ACC112 (cell line): ENCODE data around the gene PBLD.

Source experiments
- H2AFZ ChIP-seq: fragments of 200-600 bp; sonication (generic); one replicate; pipeline ENCODE4 v1.6.0; 2017; ENCODE audit warnings: antibody characterized with exemption, low read length; ENCODE audit not compliant: unreplicated experiment
- H3K27ac ChIP-seq: fragments of 200-600 bp; sonication (generic); 2 replicates; pipeline ENCODE4 v1.5.1; 2014; ENCODE audit warnings: low read depth, mild to moderate bottlenecking, antibody characterized with exemption, low read length, moderate library complexity
- H3K27me3 ChIP-seq: fragments of 200-600 bp; sonication (generic); 2 replicates; pipeline ENCODE4 v1.6.1; 2014; ENCODE audit warnings: mild to moderate bottlenecking, antibody characterized with exemption, low read length, moderate library complexity, mixed read lengths; ENCODE audit not compliant: insufficient read depth
- H3K36me3 ChIP-seq: fragments of 200-600 bp; sonication (generic); 2 replicates; pipeline ENCODE4 v1.6.1; 2016; ENCODE audit warnings: mild to moderate bottlenecking, antibody characterized with exemption, low read length, moderate library complexity, mixed read lengths; ENCODE audit not compliant: insufficient read depth
- H3K4me1 ChIP-seq: fragments of 200-600 bp; sonication (generic); one replicate; pipeline ENCODE4 v1.6.1; 2016; ENCODE audit warnings: low read length, mixed read lengths; ENCODE audit not compliant: insufficient read depth, unreplicated experiment, control insufficient read depth
- H3K4me3 ChIP-seq: fragments of 200-600 bp; sonication (generic); 2 replicates; pipeline ENCODE4 v1.5.1; 2014; ENCODE audit warnings: mild to moderate bottlenecking, low read depth, low read length
- H3K79me2 ChIP-seq: fragments of 200-600 bp; sonication (generic); one replicate; pipeline ENCODE4 v1.6.0; 2016; ENCODE audit warnings: low read length; ENCODE audit not compliant: control insufficient read depth, unreplicated experiment, insufficient read depth

PBLD gene

DNA sequence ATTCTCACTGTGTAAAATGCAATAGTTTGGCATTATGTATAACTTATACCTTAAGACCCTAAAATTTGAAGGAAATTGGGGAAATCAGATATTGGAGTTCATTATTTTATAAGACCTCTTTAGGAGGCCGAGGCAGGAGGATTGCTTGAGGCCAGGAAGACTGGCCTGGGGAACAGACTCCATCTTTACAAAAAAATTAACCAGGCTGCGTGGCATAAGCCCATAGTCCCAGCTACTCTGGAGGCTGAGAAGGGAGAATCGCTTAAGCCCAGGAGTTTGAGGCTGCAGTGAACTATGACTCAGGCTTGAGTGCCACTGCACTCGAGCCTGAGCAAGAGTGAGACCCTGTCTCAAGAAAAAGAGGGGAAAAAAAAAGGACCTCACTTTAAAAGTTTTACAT, 14.0 kb upstream of the PBLD start:
- Histone ChIP-seq H3K27ac (no peak overlapping the region), H3K4me3 (no peak overlapping the region), H3K79me2 (peaks cover 14% of the 10 kb centered on the region), H3K36me3 (peaks cover 28% of the 10 kb centered on the region), H2AFZ (no peak overlapping the region), H3K4me1 (peaks cover 6% of the 10 kb centered on the region), H3K27me3 (no peaks in the 10 kb centered on the region)

- no peak overlapping the region for H2AFZ ChIP-seq
- no peak overlapping the region; the same call in 1 of the 2 replicates for H3K27ac ChIP-seq
- peaks cover 6% of the 10 kb centered on the region for H3K4me1 ChIP-seq
- peaks cover 38% of the 10 kb centered on the region for H3K36me3 ChIP-seq
- no peaks in the 10 kb centered on the region for H3K27me3 ChIP-seq
- peaks cover 25% of the 10 kb centered on the region for H3K79me2 ChIP-seq
- H3K4me3 ChIP-seq, result no peak overlapping the region
These were observed 12.9 kb upstream of the PBLD start for GRCh38 chr10:68345621-68346020.

GRCh38 chr10:68342909-68343516, 10.3 kb upstream of the PBLD start:
- no peaks in the 10 kb centered on the region for H3K27me3 ChIP-seq
- no peak overlapping the region for H3K4me3 ChIP-seq
- H3K36me3 ChIP-seq, result peaks cover 62% of the 10 kb centered on the region
- H3K79me2 ChIP-seq, result peaks cover 52% of the 10 kb centered on the region
- H3K27ac ChIP-seq, result no peak overlapping the region
- peaks cover 6% of the 10 kb centered on the region for H3K4me1 ChIP-seq
- no peak overlapping the region for H2AFZ ChIP-seq

DNA sequence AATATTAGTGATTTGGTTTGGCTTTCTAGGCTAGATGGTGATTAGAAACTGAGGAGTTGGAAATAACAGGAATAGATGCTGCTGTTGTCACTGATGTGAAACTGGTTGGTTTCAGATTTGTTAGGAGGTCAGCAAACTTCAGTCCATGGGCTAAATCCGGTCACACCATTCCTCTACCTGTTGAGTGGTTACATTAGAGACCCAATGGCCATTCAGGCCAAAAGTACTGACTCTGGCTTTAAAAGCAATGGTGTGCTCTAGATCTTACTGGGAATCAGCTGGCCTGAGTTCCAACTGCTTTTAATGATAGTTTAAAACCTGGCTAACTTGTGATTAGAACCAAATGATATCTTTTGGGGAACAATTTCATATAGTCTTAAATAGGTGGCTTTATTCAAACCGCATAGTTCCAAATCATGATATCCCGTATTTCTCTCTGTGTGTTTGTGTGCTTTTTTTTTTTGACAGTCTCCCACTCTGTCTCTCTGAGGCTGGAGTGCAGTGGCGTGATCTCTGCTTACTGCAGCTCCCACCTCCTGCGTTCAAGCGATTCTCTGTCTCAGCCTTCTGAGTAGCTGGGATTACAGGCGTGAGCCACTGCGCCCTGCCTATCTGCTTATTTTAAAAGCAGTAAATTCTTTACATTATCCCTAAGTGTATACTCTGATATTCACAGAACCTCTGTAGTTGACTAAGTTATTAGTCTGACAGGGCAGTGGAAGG, 7.8 kb upstream of the PBLD start:
- Histone ChIP-seq H3K27me3 (no peaks in the 10 kb centered on the region), H3K27ac (no peak overlapping the region), H3K79me2 (peaks cover 76% of the 10 kb centered on the region), H3K4me1 (peaks cover 29% of the 10 kb centered on the region), H3K4me3 (no peak overlapping the region), H2AFZ (no peak overlapping the region), H3K36me3 (peaks cover 70% of the 10 kb centered on the region)

GRCh38 chr10:68336754-68337351, 4.1 kb upstream of the PBLD start:
- Histone ChIP-seq H2AFZ (no peak overlapping the region), H3K4me1 (peaks cover 25% of the 10 kb centered on the region), H3K4me3 (peak overlapping the region; percentile 93), H3K36me3 (peaks cover 49% of the 10 kb centered on the region), H3K27me3 (no peaks in the 10 kb centered on the region), H3K79me2 (peaks cover 100% of the 10 kb centered on the region), H3K27ac (no peak overlapping the region)

DNA sequence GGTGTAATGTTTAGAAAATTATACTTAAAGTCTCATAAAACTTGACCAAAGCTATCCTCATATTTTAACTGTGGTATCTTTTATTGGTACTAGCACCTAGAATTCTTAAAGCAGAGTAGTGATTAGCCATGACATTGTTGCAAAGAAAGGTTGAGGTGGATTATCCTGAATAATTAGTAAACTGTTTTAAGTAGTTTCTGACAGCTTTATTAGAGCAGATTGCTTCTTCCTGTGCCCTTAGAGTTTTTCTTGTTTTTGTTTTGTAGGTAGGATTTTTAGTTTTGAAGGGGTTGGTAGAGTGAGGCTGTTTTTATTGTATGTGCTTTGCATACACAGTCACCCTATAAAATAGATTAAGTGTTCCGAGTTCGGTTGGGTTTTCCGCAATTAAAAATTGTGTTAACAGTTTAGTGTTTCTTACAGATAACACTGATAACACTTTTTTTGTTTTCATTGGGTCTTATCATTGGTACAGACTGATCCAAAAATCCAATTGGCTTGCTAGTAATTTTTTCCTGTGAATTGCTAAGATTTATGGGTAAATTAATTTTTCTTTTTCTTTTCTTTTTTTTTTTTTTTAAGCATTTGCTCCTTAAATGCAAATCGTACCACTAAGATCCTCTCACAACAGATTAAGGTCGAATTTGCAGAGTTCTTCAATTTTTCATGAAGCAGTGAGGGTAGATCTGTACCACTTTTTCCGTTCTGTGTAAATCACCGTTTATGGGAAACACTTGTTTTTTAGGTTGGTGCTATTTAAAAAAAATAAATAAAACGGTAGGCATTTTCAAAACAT, 2.1 kb upstream of the PBLD start:
- no peak overlapping the region for H2AFZ ChIP-seq
- H3K27me3 ChIP-seq, result no peaks in the 10 kb centered on the region
- H3K4me3 ChIP-seq, result peak overlapping the region; percentile 93
- H3K27ac ChIP-seq, result no peak overlapping the region
- H3K79me2 ChIP-seq, result peaks cover 81% of the 10 kb centered on the region
- peaks cover 31% of the 10 kb centered on the region for H3K36me3 ChIP-seq
- peaks cover 36% of the 10 kb centered on the region for H3K4me1 ChIP-seq

DNA sequence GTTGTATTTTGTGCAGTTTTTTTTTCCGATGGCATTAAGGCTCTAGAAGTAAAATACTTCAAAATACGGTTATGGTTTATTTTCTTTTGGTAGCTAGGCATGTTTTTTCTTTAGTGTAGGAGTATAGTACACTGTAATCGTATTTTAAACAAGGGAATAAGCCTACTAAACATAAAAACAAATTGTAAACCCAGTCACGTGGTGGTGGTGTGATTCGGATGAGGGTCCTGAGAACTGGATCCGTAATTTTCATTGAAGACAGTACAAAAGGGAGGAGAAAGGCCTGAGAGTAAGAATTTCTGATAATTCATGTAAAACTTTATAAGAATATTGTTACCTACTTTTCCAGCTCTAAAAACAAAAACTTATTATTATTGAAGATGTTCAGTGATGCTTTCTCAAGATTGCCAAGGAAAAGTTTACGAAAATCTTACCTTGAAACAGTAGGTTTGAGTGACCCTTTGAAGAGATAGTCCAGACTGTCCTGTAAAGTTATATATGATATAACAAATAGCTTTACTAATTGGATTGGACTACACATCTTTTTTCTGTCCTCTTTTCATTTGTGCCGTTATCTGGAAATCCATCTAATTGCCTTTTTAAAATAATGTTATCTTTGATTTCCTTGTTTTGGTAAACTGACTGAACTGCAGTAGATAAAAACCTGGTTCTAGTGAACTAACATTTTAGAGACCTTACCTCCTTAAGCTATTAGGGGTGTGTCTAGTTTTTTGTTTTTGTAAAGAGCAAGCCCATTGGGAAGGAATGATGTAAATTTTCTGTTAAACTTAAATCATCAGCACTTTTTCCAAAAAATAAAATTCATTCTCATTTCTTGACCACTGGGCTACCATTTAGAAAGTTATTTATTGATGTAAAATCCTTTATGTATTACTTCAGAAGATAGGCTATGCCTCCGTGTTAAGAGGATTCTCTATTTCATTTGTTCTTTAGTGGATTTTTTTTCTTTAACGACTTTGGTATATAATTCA, 1.0 kb upstream of the PBLD start:
- Histone ChIP-seq H3K4me1 (peaks cover 46% of the 10 kb centered on the region), H3K27me3 (no peaks in the 10 kb centered on the region), H3K36me3 (peaks cover 21% of the 10 kb centered on the region), H3K4me3 (peak overlapping the region; percentile 93), H2AFZ (no peak overlapping the region), H3K27ac (peak overlapping the region; percentile 95), H3K79me2 (peaks cover 69% of the 10 kb centered on the region)

DNA sequence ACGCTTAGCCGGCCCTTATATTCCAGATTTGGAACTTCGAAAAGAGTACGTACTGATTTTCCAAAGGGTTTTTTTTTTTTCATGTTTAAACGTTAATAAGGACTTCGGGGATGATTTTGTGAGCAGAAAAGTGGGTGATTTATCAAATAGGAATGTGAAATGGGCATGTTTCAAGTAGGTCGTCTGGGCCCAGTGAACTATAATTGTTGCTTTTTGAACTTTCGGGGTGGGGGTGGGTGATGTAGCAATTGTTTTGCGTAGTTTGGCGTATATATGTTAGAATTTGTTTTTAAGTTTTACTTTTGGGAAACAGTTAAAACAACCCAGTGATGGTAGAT, 299 bp upstream of the PBLD start:
- peak overlapping the region; percentile 95 for H3K27ac ChIP-seq
- peak overlapping the region; percentile 93 for H3K4me3 ChIP-seq
- H3K4me1 ChIP-seq, result peaks cover 54% of the 10 kb centered on the region
- peaks cover 14% of the 10 kb centered on the region for H3K36me3 ChIP-seq
- no peaks in the 10 kb centered on the region for H3K27me3 ChIP-seq
- no peak overlapping the region for H2AFZ ChIP-seq
- peaks cover 62% of the 10 kb centered on the region for H3K79me2 ChIP-seq

DNA sequence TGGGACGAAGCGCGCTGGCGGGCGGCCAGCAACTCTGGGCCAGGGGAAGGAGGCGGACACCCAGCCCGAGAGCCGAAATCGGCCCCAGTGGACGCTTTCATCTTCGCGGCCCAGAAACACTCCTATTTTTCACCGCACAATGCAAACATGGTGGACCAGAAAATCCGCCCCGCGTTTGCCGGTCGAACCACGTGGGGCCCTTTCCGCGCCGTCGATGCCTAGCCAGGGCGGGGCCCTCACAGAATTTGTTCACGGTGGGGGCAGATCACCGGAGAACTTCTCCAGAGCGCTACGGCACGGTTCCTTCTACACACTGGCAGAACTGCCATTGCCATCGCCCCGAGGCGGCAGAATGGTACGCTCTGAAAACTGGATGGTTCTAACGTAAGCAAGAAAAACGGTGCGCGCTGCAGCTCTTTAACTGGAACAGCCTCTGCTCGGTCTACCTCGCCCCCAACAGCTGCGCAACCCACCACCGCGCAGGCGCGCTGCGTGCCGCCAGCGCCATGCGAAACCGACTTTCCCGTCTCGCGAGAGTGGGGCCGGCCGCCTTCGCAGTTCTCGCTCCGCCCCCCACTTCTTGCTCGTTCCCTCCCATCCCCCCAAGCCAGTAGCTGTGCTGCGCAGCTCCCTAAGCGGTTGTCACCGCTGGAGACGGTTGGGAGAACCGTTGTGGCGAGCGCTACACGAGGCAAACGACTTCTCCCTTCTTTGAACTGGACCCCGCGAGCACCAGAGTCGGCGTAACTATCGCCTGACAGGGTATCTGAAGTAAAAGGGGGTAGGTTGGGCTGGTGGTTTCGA, 1.1 kb downstream of the PBLD start, which contains the start of gene HNRNPH3:
HNRNPH3 (plus strand) TSS at position 610 of the 804 bp plus-strand sequence. CDS start 5,158 bp downstream, outside the sequence.
- no peaks in the 10 kb centered on the region for H3K27me3 ChIP-seq
- peak within 1 kb of the TSS; percentile 87 for H2AFZ ChIP-seq
- peaks cover 5% of the 10 kb centered on the region; the same call in 1 of the 2 replicates for H3K36me3 ChIP-seq
- H3K27ac ChIP-seq, result peak within 1 kb of the TSS; percentile 95
- H3K4me1 ChIP-seq, result peaks cover 48% of the 10 kb centered on the region
- H3K4me3 ChIP-seq, result peak within 1 kb of the TSS; percentile 93
- H3K79me2 ChIP-seq, result peaks cover 49% of the 10 kb centered on the region
